IMR-90 (cell line): Measurements from ENCODE around the gene KIF6.

Source experiments
- BHLHE40 ChIP-seq: fragments of 150-350 bp; IDR thresholded peaks from 2 replicates; pipeline ENCODE4 v1.6.1; 2016; ENCODE audit warnings: mild to moderate bottlenecking, low read depth, low read length
- CEBPB ChIP-seq: IDR thresholded peaks from 2 replicates; pipeline ENCODE4 v1.6.1; 2012; ENCODE audit warnings: low read depth, low read length, improper control_type of control experiment
- CHD1 ChIP-seq: IDR thresholded peaks from 2 replicates; pipeline ENCODE4 v1.6.1; 2012; ENCODE audit warnings: low read depth, low read length, improper control_type of control experiment
- FOS ChIP-seq: fragments of 150-350 bp; IDR thresholded peaks from 2 replicates; pipeline ENCODE4 v1.6.1; 2016; ENCODE audit warnings: low read depth, low read length
- MAFK ChIP-seq: IDR thresholded peaks from 2 replicates; pipeline ENCODE4 v1.6.1; 2012; ENCODE audit warnings: low read depth, low read length, improper control_type of control experiment
- MXI1 ChIP-seq: IDR thresholded peaks from 2 replicates; pipeline ENCODE4 v1.6.1; 2012; ENCODE audit warnings: low read depth, mild to moderate bottlenecking, low read length, moderate library complexity, borderline replicate concordance
- POLR2A ChIP-seq: IDR thresholded peaks from 2 replicates; pipeline ENCODE4 v1.6.1; 2012; ENCODE audit warnings: mild to moderate bottlenecking, low read depth, low read length
- RAD21 ChIP-seq: IDR thresholded peaks from 2 replicates; pipeline ENCODE4 v1.6.1; 2012; ENCODE audit warnings: low read length, improper control_type of control experiment
- RFX5 ChIP-seq: IDR thresholded peaks from 2 replicates; pipeline ENCODE4 v1.8.0; 2012; ENCODE audit warnings: low read depth, mild to moderate bottlenecking, low read length, moderate library complexity
- SMC3 ChIP-seq: fragments of 150-350 bp; IDR thresholded peaks from 2 replicates; pipeline ENCODE4 v1.6.1; 2016; ENCODE audit warnings: low read depth, mild to moderate bottlenecking, antibody characterized with exemption, low read length, moderate library complexity
- TF ChIP-seq, protein P1 (sequence below): conservative IDR thresholded peaks from 2 replicates; pipeline ENCODE4 v1.5.1; 2012; ENCODE audit warnings: mild to moderate bottlenecking, low read depth, low read length, improper control_type of control experiment
- TF ChIP-seq, protein P2 (sequence below): fragments of 150-350 bp; IDR thresholded peaks from 2 replicates; pipeline ENCODE4 v1.6.1; 2016; ENCODE audit warnings: low read depth, mild to moderate bottlenecking, low read length, moderate library complexity, borderline replicate concordance

DNA sequence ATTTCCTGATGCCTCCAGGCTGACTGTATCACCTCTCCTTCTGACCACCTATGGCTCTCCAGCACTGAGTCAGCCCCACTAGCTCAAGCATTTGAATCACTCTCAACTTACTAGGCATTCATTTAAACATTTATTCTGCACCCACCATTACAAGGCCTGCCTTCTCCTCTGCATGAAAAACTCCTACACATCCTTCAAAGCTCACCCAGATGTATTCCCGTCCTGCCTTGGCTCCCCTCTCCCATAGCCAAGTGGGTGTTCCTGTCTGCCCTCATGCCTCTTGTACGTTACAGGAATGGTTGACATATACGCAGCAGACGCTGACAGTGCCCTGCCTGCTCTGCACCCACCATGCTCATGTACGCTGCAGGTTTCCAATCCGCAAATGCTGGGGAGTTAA is 432.6 kb downstream of the KIF6 start:
- no peak for TF ChIP-seq POLR2A
- TF ChIP-seq, protein P1, sequence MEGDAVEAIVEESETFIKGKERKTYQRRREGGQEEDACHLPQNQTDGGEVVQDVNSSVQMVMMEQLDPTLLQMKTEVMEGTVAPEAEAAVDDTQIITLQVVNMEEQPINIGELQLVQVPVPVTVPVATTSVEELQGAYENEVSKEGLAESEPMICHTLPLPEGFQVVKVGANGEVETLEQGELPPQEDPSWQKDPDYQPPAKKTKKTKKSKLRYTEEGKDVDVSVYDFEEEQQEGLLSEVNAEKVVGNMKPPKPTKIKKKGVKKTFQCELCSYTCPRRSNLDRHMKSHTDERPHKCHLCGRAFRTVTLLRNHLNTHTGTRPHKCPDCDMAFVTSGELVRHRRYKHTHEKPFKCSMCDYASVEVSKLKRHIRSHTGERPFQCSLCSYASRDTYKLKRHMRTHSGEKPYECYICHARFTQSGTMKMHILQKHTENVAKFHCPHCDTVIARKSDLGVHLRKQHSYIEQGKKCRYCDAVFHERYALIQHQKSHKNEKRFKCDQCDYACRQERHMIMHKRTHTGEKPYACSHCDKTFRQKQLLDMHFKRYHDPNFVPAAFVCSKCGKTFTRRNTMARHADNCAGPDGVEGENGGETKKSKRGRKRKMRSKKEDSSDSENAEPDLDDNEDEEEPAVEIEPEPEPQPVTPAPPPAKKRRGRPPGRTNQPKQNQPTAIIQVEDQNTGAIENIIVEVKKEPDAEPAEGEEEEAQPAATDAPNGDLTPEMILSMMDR, result no peak
- no peak for TF ChIP-seq RAD21
- no peak for TF ChIP-seq BHLHE40
- TF ChIP-seq, protein P2, sequence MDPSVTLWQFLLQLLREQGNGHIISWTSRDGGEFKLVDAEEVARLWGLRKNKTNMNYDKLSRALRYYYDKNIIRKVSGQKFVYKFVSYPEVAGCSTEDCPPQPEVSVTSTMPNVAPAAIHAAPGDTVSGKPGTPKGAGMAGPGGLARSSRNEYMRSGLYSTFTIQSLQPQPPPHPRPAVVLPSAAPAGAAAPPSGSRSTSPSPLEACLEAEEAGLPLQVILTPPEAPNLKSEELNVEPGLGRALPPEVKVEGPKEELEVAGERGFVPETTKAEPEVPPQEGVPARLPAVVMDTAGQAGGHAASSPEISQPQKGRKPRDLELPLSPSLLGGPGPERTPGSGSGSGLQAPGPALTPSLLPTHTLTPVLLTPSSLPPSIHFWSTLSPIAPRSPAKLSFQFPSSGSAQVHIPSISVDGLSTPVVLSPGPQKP, result no peak
- no peak for TF ChIP-seq CHD1
- TF ChIP-seq RFX5, result no peak
- no peak for TF ChIP-seq SMC3
- TF ChIP-seq MXI1, result no peak
- TF ChIP-seq CEBPB, result no peak
- TF ChIP-seq MAFK, result no peak
- no peak for TF ChIP-seq FOS
